AG09319 (cell line): Measurements from ENCODE around the gene DCDC1.

Experiments
- DNase-seq: peaks from one replicate; pipeline ENCODE4 v3.0.0-alpha.2; 2010; ENCODE audit warnings: low read depth; ENCODE audit errors: extremely low read depth
- CTCF ChIP-seq: IDR thresholded peaks from 2 replicates; pipeline ENCODE4 v1.5.1; 2011; ENCODE audit warnings: low read depth, mild to moderate bottlenecking, inconsistent platforms, low read length, moderate library complexity

The DCDC1 gene

GRCh38 chr11:30855383-30856006, 514.0 kb downstream of the DCDC1 start:
- no peak for DNase-seq
- peak; percentile 3 for TF ChIP-seq CTCF

- TF ChIP-seq CTCF: no peak
- no peak for DNase-seq
These were observed 516.1 kb downstream of the DCDC1 start for GRCh38 chr11:30853439-30853838.

- DNase-seq: no peak
- TF ChIP-seq CTCF: no peak
These were observed 516.9 kb downstream of the DCDC1 start for GRCh38 chr11:30852645-30853044.

GRCh38 chr11:30852091-30852490, 517.4 kb downstream of the DCDC1 start:
- TF ChIP-seq CTCF: no peak
- no peak for DNase-seq

- TF ChIP-seq CTCF: no peak
- no peak for DNase-seq
These were observed 532.3 kb downstream of the DCDC1 start for GRCh38 chr11:30837252-30837651.

- TF ChIP-seq CTCF: no peak
- DNase-seq: no peak
These were observed 536.7 kb downstream of the DCDC1 start for GRCh38 chr11:30832831-30833230.

- no peak for DNase-seq
- TF ChIP-seq CTCF: no peak
These were observed 538.9 kb downstream of the DCDC1 start for GRCh38 chr11:30830681-30831080.
